Limb (tissue), 2 donors: ENCODE measurements around the gene SALL4.
A peak's percentile ranks its signal among the peaks of the same experiment; 100 is the strongest.
"Not testable (repeated sequence)": the region's sequence is repeated elsewhere in the genome, so short reads cannot be mapped to it uniquely, and the experiment has no call there.

Source experiments
- DNase-seq, 2 donors: peaks; one replicate each; pipeline ENCODE4 v3.0.0-alpha.2; 2016; ENCODE audit errors: extremely low spot score in 2 of 2

Gene SALL4

GRCh38 chr20:51802170-51802751, at the start of gene SALL4:
Gene SALL4 (minus strand): TSS chr20:51802521. CDS start chr20:51802408, 113 bp downstream.
- DNase-seq, result peak; percentile 18 to 56

- DNase-seq, result no peak
Observed at GRCh38 chr20:51848346-51848745, 46.0 kb upstream of the SALL4 start.

GRCh38 chr20:51840865-51841264, 38.5 kb upstream of the SALL4 start:
- no peak for DNase-seq

GRCh38 chr20:51837876-51838420, 35.6 kb upstream of the SALL4 start:
- no peak for DNase-seq

GRCh38 chr20:51837436-51837835, 35.1 kb upstream of the SALL4 start:
- no peak for DNase-seq

- no peak for DNase-seq
Observed at GRCh38 chr20:51833326-51833725, 31.0 kb upstream of the SALL4 start.

- no peak for DNase-seq
Observed at GRCh38 chr20:51832276-51832675, 30.0 kb upstream of the SALL4 start.

GRCh38 chr20:51831866-51832265, 29.5 kb upstream of the SALL4 start:
- DNase-seq, result peak in 1 of 2 donors; percentile 55

GRCh38 chr20:51830538-51830937, 28.2 kb upstream of the SALL4 start:
- no peak for DNase-seq

- no peak for DNase-seq
Observed at GRCh38 chr20:51828762-51829161, 26.4 kb upstream of the SALL4 start.

- DNase-seq, result no peak
Observed at GRCh38 chr20:51826372-51826771, 24.1 kb upstream of the SALL4 start.

- no peak for DNase-seq
Observed at GRCh38 chr20:51818479-51819008, 16.2 kb upstream of the SALL4 start.

- not testable (repeated sequence) for DNase-seq
Observed at GRCh38 chr20:51816856-51817255, 14.5 kb upstream of the SALL4 start.

- no peak for DNase-seq
Observed at GRCh38 chr20:51815383-51816076, 13.2 kb upstream of the SALL4 start.

- no peak for DNase-seq
Observed at GRCh38 chr20:51812861-51813260, 10.5 kb upstream of the SALL4 start.

- DNase-seq, result no peak
Observed at GRCh38 chr20:51811514-51812128, 9.3 kb upstream of the SALL4 start.

- DNase-seq, result no peak
Observed at GRCh38 chr20:51811042-51811355, 8.7 kb upstream of the SALL4 start.

GRCh38 chr20:51810155-51811041, 8.1 kb upstream of the SALL4 start:
- no peak for DNase-seq

- no peak for DNase-seq
Observed at GRCh38 chr20:51807720-51808250, 5.5 kb upstream of the SALL4 start.

GRCh38 chr20:51804754-51805153, 2.4 kb upstream of the SALL4 start:
- DNase-seq, result no peak

- no peak for DNase-seq
Observed at GRCh38 chr20:51803148-51803854, 980 bp upstream of the SALL4 start.
